GM21737 (cell line): ENCODE data around the gene LTC4S.
"Not testable (repeated sequence)": the region's sequence is repeated elsewhere in the genome, so short reads cannot be mapped to it uniquely, and the experiment has no call there.

ENCODE experiments used
- ATAC-seq: cut with Tn5 transposase; IDR thresholded peaks from one replicate; pipeline ENCODE4 v1.9.1; 2021; ENCODE audit warnings: mild to moderate bottlenecking, moderate library complexity; ENCODE audit not compliant: unreplicated experiment

The LTC4S gene

DNA sequence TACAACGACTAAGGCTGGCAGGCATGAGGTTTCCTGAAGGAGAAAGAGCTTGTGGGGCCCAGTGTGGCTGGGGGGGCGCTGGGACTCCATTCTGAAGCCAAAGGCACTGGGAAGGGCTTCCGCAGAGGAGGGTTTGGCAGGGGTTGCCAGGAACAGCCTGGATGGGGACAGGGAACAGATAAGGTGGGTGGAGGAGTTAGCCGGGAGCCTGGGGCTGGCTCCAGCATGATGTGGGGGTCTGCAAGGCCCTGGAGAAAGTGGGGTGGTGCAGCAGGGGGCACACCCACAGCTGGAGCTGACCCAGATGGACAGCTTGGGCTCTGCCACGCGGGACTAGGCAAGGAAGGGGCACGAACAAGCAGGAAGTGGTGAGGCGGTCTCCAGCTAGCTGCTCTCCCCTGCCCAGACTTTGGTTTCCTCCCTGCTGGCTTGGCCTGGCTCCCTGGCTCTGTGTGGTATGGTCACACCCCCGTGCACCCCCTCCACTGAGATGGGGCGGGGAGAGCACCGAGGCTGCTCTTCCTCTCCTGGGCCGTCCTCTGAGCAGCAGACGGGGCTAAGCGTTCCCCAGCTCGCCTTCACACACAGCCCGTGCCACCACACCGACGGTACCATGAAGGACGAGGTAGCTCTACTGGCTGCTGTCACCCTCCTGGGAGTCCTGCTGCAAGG lies at the start of gene LTC4S:
LTC4S (plus strand) TSS at position 519 of the 672 bp plus-strand sequence; CDS start at position 614, 95 bp downstream.
- no peak for ATAC-seq

DNA sequence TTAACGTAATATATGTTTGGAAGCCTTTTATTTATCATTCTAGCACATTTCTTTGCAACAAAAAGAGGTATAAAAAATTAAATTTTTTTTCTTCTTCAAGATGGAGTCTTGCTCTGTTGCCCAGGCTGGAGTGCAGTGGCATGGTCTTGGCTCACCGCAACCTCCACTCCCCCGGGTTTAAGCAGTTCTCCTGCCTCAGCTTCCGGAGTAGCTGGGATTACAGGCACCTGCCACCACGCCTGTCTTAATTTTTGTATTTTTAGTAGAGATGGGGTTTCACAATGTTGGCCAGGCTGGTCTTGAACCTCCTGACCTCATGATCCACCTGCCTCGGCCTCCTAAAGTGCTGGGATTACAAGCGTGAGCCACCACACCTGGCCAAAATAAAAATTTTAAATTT lies 49.7 kb upstream of the LTC4S start:
- ATAC-seq = not testable (repeated sequence)

GRCh38 chr5:179746872-179747271 lies 46.9 kb upstream of the LTC4S start:
- ATAC-seq = no peak

GRCh38 chr5:179747811-179748210 lies 46.0 kb upstream of the LTC4S start:
- ATAC-seq = no peak

GRCh38 chr5:179749857-179750508 lies 43.8 kb upstream of the LTC4S start:
- ATAC-seq = no peak

- ATAC-seq = no peak
Observed at GRCh38 chr5:179753971-179754370, 39.8 kb upstream of the LTC4S start.

- no peak for ATAC-seq
Observed at GRCh38 chr5:179755022-179755421, 38.8 kb upstream of the LTC4S start.

DNA sequence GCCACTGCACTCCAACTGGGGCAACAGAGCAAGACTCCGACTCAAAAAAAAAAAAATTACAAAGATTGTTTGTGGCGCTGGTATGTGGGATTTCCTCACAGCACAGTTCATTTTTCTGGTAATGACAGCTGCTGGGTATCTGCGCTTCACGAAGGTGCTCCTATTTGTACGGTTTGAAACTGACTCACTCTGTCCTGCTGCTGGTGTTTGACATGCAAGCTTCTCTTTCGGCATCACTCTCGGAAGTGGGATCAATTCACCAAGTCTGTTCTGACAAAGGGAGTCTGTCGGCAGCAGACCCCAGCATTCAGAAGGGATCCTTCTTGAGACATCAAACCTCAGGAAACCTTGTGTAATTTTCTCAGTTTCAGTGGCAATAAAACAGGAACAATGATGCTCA lies 34.8 kb upstream of the LTC4S start:
- no peak for ATAC-seq

GRCh38 chr5:179759581-179760551 lies 33.9 kb upstream of the LTC4S start:
- no peak for ATAC-seq

DNA sequence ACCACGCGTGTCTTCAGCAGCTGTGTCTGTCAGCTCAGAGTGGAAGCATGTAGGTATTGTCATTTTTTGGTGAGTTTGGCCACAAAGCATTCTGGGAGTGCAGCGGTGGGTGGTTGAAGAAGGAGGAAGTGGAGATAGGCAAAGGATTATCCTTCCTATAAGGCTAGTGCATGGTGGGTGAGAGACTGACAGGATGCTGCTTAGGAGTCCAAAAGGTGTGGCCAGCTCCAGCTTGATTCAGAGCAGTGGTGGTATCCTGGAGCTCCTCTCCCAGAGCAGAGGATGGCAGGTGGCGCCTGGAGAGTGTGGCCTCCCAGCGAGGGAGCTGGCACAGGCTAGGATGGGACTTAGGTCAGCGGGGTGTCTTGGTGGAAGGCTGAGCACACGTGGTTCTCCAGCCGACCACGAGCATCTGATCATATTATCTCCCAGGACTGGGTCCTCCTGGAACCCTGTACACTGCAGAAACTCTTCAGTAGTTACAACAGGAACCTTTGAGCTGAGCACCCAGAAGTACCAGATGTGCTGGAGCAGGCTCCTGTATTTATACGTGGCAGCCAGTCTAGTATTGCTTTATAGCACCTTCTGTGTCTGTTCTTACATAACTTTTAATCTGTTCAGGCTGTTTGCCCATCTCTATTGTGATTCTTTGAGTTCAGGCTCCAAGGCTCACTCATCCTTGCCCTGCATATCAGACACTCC lies 31.6 kb upstream of the LTC4S start:
- ATAC-seq = peak; percentile 52

- ATAC-seq = no peak
Observed at GRCh38 chr5:179762781-179763176, 31.0 kb upstream of the LTC4S start.

DNA sequence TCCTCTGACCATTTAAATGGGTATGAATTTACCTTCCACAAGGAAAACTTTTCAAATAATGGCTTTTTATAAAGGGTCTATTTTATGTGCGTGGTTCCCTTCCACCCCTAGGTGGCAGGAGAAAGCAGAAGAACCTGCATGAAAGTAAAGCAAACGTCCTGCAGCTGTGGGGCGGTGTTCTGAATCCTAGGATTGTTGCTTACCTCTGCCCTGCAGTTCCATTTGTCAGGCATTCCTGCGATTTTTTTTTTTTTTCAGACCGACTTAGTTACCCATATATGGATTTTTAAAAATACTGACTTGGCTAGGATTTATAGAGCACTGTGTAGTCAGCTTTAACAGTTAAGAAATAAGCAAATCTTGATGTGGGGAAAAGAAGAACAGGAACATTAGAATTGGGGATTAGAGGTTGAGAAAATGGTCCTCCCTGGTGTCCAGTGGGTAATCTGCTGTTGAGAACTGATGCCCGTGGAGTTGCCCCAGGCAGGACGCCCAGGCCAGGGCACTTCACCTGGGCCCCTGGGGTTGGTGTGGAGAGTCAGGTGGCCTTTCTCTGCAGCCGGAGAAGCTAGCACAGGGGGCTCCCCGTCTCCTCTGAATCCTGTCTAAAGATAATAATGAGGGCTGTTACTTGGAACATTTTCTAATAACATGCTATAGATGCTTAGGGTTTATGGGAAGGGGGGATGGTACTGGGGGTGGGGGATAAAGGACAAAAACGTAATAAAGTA lies 30.4 kb upstream of the LTC4S start:
- peak; percentile 63 for ATAC-seq

DNA sequence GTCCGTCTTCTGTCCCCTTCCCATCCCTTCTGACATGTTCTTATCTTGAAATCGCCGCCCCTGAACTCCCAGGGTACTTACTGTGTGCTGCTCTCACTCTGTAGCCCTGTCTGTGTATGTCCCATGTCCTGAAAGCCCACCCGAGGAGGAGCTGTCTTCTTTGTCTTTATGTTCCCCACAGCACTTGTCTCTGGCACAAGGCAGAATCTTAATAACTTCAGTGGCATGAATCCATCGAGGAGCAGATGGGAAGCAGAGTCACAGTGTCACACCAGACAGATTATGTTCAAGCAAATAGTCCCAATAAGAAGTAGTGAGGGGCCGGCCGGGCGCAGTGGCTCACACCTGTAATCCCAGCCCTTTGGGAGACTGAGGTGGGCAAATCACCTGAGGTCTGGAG lies 29.7 kb upstream of the LTC4S start:
- ATAC-seq = no peak

GRCh38 chr5:179765400-179765799 lies 28.4 kb upstream of the LTC4S start:
- ATAC-seq = no peak

- ATAC-seq = no peak
Observed at GRCh38 chr5:179766021-179766725, 27.6 kb upstream of the LTC4S start.

- ATAC-seq = no peak
Observed at GRCh38 chr5:179766726-179767455, 26.9 kb upstream of the LTC4S start.

- ATAC-seq = no peak
Observed at GRCh38 chr5:179767496-179768100, 26.2 kb upstream of the LTC4S start.

DNA sequence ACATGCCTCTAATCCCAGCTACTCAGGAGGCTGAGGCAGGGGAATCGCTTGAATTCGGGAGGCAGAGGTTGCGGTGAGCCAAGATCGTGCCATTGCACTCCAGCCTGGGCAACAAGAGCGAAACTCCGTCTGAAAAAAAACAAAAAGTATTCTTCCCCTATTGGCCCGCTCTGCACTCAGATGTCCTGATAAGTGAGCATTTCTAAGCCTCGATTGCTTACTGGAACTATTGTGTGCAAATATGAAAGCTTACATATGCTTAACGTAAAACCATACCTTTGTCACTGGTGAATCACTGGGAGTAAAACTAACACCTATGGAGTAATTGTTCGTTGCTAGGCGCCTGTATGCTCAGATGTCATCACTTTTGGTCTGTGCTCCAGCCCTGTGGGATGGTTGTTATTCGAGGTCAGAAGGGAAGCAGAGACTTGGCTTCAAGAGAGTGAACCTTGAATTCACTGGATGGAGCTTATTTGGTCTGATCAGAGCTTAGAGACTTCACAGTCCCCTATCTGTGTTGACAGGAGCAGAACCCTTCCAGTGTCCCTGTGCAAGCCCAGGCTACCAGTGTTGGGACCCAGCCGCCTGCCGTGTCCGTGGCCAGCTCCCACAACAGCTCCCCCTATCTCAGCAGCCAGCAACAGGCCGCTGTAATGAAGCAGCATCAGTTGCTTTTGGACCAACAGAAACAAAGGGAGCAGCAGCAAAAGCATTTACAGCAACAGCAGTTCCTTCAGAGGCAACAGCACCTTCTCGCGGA lies 25.3 kb upstream of the LTC4S start:
- no peak for ATAC-seq
